AG10803 (cell line): Measurements from ENCODE around the gene LCLAT1.
A peak's percentile ranks its signal among the peaks of the same experiment; 100 is the strongest.

Experiments used
- DNase-seq: peaks from one replicate; pipeline ENCODE4 v3.0.0; 2010; ENCODE audit warnings: low read depth
- H3K4me3 ChIP-seq: 2 replicates; pipeline ENCODE4 v1.5.1; 2011; ENCODE audit warnings: mild to moderate bottlenecking, low read length, control low read depth
- CTCF ChIP-seq: conservative IDR thresholded peaks from 2 replicates; pipeline ENCODE4 v1.5.1; 2011; ENCODE audit warnings: mild to moderate bottlenecking, low read length, control low read depth, inconsistent platforms

The LCLAT1 gene

GRCh38 chr2:30514134-30514847, 67.2 kb downstream of the LCLAT1 start:
- H3K4me3 ChIP-seq = no peak overlapping the region
- no peak for TF ChIP-seq CTCF
- peak; percentile 56 for DNase-seq

- H3K4me3 ChIP-seq = no peak overlapping the region
- DNase-seq = no peak
- TF ChIP-seq CTCF = no peak
These were observed 67.9 kb downstream of the LCLAT1 start for GRCh38 chr2:30514848-30515435.

GRCh38 chr2:30516166-30516565, 69.1 kb downstream of the LCLAT1 start:
- no peak for DNase-seq
- no peak for TF ChIP-seq CTCF
- H3K4me3 ChIP-seq = no peak overlapping the region

GRCh38 chr2:30519796-30520195, 72.8 kb downstream of the LCLAT1 start:
- DNase-seq = no peak
- no peak overlapping the region for H3K4me3 ChIP-seq
- TF ChIP-seq CTCF = no peak

- no peak for TF ChIP-seq CTCF
- H3K4me3 ChIP-seq = no peak overlapping the region
- DNase-seq = no peak
These were observed 75.4 kb downstream of the LCLAT1 start for GRCh38 chr2:30522421-30522820.

GRCh38 chr2:30527411-30527810, 80.4 kb downstream of the LCLAT1 start:
- DNase-seq = peak; percentile 31
- TF ChIP-seq CTCF = no peak

GRCh38 chr2:30527859-30528258, 80.8 kb downstream of the LCLAT1 start:
- no peak for DNase-seq
- no peak overlapping the region for H3K4me3 ChIP-seq
- no peak for TF ChIP-seq CTCF

More at GRCh38 chr2:30527411-30527810, 80.4 kb downstream of the LCLAT1 start:
- H3K4me3 ChIP-seq = no peak overlapping the region
